ENCODE results near the gene SNED1.

SNED1 gene

DNA sequence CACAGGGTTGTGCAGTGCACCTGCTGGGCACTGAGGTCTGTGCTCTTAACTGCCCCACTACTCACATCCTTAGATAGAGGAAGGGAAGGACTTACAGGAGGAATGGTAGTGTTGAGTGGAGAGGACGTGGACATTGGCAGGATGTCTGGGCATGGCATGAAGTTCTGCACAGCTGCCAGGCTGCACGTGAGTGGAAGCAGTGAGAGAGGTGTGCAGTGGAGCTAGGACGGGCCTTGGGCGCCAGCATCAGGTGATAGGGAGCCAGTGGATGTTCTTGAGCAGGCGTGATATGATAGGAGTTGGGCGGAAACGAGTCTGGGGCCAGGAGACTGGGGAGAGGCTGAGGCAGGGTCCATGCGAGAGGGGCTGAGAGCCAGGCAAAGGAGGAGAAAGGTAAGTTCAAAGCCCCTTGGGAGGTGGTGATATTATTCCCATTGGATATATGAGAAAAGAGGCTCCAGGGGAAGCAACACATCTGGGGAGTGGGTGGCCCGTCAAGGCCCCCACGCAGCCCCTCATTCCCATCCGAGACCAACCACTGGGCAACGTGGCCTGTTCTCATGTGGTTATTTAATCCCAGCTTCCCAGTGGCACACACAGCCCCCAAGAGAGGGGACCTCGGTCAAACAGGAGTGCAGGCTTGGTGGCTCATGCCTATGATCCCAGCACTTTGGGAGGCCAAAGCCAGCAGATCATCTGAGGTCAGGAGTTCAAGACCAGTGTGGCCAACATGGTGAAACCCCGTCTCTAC lies 45.7 kb upstream of the SNED1 start:
- Histone ChIP-seq H3K4me3 (IDR thresholded peaks at IDR 0.05; ENCODE audit: insufficient read depth, low read depth, low read length) (no peak overlapping the region), H2AFZ (ENCODE audit: low read depth) (no peak overlapping the region), H3K27ac (no peak overlapping the region), H3K4me2 (no peak overlapping the region), H3K36me3 (ENCODE audit: insufficient read depth) (no peaks in the 10 kb centered on the region), H3K4me1 (ENCODE audit: low read depth, poor library complexity, severe bottlenecking) (no peaks in the 10 kb centered on the region), H4K20me1 (ENCODE audit: insufficient read depth) (no peaks in the 10 kb centered on the region), H3K27me3 (ENCODE audit: insufficient read depth, low read depth) (peaks cover 30% of the 10 kb centered on the region), H3K79me2 (ENCODE audit: insufficient read depth, low read depth) (no peaks in the 10 kb centered on the region), H3K9ac (no peak overlapping the region)
- TF ChIP-seq, protein P1, sequence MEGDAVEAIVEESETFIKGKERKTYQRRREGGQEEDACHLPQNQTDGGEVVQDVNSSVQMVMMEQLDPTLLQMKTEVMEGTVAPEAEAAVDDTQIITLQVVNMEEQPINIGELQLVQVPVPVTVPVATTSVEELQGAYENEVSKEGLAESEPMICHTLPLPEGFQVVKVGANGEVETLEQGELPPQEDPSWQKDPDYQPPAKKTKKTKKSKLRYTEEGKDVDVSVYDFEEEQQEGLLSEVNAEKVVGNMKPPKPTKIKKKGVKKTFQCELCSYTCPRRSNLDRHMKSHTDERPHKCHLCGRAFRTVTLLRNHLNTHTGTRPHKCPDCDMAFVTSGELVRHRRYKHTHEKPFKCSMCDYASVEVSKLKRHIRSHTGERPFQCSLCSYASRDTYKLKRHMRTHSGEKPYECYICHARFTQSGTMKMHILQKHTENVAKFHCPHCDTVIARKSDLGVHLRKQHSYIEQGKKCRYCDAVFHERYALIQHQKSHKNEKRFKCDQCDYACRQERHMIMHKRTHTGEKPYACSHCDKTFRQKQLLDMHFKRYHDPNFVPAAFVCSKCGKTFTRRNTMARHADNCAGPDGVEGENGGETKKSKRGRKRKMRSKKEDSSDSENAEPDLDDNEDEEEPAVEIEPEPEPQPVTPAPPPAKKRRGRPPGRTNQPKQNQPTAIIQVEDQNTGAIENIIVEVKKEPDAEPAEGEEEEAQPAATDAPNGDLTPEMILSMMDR (conservative IDR thresholded peaks at IDR 0.05; ENCODE audit: low read depth, low read length): no peak

DNA sequence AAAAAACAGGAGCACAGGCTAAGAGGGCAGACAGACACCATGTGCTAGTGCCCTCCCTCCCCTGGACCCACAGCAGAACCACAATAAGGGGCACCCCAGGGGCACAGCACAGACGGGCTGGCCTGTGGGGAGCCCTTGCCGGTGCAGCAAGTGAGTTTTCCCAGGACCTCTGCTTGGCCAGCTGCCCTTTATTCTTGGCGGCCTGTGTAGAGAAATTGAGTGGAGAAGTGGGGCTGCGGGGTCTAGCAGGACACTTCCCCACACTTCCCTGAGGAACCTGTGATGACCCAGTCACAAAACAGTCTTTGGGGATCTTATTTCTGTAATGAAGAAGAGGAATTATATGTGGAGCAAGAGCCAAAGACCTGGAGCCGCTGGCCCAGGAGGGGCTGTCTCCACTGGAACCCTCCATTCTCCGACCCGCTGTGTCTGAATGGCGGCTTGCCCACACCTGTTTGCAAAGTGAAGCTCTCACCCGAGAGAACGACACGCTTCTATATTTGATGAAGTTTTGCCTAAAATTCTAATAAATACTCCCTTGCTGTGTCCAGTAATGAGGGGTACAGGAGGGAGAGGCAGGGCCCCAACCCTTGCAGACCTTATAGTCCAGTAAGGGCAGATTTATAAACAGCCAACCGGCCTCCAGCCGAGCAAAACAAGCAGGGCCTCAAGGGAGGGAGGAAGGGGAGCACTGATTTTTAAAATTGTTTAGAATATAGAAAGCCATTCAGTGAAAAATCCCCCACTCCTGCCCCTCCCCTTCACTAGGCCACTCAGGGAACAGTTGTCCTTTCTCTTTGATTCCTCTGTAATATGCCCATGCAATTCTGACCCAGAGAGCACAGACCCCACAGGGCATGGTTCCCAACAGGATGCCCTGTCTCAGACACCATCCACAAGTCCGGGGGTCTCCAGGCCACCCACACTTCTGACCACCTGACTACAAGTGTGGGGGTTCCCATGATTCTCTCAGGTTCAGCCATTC lies 44.7 kb upstream of the SNED1 start:
- Histone ChIP-seq H3K79me2 (ENCODE audit: insufficient read depth, low read depth) (no peaks in the 10 kb centered on the region), H3K4me3 (IDR thresholded peaks at IDR 0.05; ENCODE audit: insufficient read depth, low read depth, low read length) (no peak overlapping the region), H3K4me1 (ENCODE audit: low read depth, poor library complexity, severe bottlenecking) (no peaks in the 10 kb centered on the region), H3K36me3 (ENCODE audit: insufficient read depth) (no peaks in the 10 kb centered on the region), H3K9ac (no peak overlapping the region), H2AFZ (ENCODE audit: low read depth) (no peak overlapping the region), H3K27me3 (ENCODE audit: insufficient read depth, low read depth) (peaks cover 32% of the 10 kb centered on the region), H3K27ac (no peak overlapping the region), H4K20me1 (ENCODE audit: insufficient read depth) (no peaks in the 10 kb centered on the region), H3K4me2 (no peak overlapping the region)
- TF ChIP-seq, protein P1 (conservative IDR thresholded peaks at IDR 0.05; ENCODE audit: low read depth, low read length): no peak

DNA sequence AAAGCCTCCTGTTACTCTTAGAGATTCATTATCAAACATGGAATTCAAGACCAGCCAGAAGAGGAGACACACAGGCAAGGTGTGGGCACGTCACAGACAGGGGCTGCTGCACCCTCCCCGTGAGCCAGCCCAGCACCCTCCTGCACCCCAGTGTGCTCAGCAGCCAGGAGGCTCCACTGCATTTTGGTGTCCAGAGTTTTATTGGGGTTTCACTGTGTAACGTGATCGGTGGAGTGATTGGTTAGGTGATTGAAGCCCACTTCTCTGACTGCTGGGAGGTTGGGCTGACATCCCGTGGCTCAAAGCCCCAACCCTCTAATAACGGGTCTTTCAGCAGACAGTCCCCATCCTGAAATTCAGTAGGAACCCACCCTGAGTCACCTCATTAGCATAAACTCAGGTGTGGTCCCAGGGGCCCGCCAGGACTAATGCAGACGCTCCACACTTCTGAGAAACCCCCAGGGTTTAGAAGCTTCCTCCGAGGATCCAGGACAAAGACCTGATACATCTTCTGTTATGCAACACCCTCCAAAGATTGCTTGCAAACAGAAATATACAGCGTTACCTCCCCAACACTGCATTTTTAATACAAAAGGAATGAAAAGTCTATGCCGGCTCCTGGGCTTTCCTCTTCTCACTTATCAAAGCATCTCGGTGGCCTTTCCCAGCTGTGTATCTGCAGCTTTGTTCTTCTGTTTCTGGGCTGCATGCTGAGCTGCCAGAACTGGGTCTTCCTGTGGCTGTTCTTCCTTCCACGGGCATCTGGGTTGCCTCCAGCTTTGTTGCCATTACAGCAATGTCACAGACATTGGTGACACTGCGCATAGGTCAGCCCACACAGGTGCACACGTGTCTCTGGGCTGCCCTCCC lies 43.7 kb upstream of the SNED1 start:
- Histone ChIP-seq H3K4me3 (IDR thresholded peaks at IDR 0.05; ENCODE audit: insufficient read depth, low read depth, low read length) (no peak overlapping the region), H3K27me3 (ENCODE audit: insufficient read depth, low read depth) (peaks cover 32% of the 10 kb centered on the region), H3K4me1 (ENCODE audit: low read depth, poor library complexity, severe bottlenecking) (no peaks in the 10 kb centered on the region), H2AFZ (ENCODE audit: low read depth) (no peak overlapping the region), H4K20me1 (ENCODE audit: insufficient read depth) (no peaks in the 10 kb centered on the region), H3K4me2 (no peak overlapping the region), H3K79me2 (ENCODE audit: insufficient read depth, low read depth) (no peaks in the 10 kb centered on the region), H3K27ac (no peak overlapping the region), H3K36me3 (ENCODE audit: insufficient read depth) (no peaks in the 10 kb centered on the region), H3K9ac (no peak overlapping the region)
- TF ChIP-seq, protein P1 (conservative IDR thresholded peaks at IDR 0.05; ENCODE audit: low read depth, low read length): no peak
